ENCODE results near the gene RPL28.

DNA sequence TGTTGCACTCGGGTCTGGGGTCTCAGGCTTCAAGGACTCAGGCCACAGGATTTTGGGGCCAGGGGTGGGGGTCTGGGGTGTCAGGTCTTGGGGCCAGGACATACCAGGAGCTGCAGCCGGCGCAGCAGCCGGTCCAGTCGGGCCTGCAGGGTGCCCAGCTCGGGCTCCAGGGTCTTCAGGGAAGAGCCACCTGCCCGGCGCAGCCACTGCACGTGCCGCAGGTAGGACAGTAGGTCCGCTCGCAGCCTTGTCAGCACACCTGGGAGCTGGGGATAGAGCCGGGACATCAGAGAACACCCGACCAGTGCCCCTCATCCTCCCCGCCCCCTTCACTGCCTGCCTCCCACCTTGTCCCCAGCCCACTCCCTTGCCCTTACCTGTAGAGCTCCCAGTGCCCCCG, 17.6 kb upstream of the RPL28 start:
- TF ChIP-seq, protein P1, sequence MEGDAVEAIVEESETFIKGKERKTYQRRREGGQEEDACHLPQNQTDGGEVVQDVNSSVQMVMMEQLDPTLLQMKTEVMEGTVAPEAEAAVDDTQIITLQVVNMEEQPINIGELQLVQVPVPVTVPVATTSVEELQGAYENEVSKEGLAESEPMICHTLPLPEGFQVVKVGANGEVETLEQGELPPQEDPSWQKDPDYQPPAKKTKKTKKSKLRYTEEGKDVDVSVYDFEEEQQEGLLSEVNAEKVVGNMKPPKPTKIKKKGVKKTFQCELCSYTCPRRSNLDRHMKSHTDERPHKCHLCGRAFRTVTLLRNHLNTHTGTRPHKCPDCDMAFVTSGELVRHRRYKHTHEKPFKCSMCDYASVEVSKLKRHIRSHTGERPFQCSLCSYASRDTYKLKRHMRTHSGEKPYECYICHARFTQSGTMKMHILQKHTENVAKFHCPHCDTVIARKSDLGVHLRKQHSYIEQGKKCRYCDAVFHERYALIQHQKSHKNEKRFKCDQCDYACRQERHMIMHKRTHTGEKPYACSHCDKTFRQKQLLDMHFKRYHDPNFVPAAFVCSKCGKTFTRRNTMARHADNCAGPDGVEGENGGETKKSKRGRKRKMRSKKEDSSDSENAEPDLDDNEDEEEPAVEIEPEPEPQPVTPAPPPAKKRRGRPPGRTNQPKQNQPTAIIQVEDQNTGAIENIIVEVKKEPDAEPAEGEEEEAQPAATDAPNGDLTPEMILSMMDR (IDR thresholded peaks at IDR 0.05), result no peak
- no peak for TF ChIP-seq EZH2phosphoT487 (IDR thresholded peaks at IDR 0.05)
